Smooth muscle cell of the umbilical artery (primary cell): Measurements from ENCODE around the gene RFT1. TPM values are rescaled to one million over a fixed set of nuclear protein-coding genes. Genes with fewer than 3 reads are reported as not detected.

Experiments used
- total RNA-seq: library from RNA; depleted of rRNA; stranded (reverse); fragments of >200 nt; gene quantifications from 2 replicates; pipeline ENCODE4 v1.2.3, GENCODE V29; 2014

Gene RFT1, protein sequence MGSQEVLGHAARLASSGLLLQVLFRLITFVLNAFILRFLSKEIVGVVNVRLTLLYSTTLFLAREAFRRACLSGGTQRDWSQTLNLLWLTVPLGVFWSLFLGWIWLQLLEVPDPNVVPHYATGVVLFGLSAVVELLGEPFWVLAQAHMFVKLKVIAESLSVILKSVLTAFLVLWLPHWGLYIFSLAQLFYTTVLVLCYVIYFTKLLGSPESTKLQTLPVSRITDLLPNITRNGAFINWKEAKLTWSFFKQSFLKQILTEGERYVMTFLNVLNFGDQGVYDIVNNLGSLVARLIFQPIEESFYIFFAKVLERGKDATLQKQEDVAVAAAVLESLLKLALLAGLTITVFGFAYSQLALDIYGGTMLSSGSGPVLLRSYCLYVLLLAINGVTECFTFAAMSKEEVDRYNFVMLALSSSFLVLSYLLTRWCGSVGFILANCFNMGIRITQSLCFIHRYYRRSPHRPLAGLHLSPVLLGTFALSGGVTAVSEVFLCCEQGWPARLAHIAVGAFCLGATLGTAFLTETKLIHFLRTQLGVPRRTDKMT
- total RNA-seq = 12.8 and 17.8 TPM in 2 replicates

GRCh38 chr3:53130179-53131061 lies at the start of gene RFT1:
Gene RFT1 (minus strand): TSS chr3:53130435. CDS start chr3:53130400, 35 bp downstream.

GRCh38 chr3:53160660-53161449 lies 30.6 kb upstream of the RFT1 start, which contains the start of gene PRKCD:
Gene PRKCD (plus strand): TSS chr3:53161209. CDS start chr3:53178423, 17,214 bp downstream.

DNA sequence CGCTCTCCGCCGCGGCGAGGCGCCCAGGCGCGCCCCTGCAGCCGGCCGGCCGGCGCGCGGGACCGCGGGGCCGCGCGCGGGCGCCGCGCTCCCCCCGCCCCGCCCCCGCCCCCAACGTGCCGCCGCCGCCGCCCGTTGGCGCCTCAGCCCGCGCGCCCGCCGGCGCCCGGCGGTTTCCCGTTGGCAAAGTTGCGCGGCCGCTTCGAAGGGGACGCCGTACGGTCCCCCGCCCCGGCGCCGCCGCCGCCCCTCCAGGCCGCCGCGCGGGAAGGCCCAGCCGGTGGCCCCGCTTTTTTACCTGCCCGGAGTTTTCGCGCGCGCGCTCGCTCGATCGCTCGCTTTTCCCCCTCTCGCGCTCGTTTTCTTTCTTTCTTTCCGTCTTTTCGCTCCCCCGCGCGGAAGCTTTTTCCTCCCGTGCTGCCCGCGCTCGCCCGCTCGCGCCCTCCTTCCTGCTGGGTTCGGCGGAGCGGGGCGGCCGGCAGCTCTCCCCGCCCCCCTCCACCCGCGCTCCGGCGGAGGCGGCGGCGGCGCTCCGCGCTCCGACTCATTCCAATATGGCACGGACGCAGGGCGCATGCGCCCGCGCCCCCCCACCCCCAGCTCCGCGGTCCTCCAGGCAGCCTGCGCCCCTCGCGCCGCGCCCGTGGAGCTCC lies 84.6 kb downstream of the RFT1 start, which contains the start of gene SFMBT1:
SFMBT1 (minus strand) TSS at position 556 of the 653 bp plus-strand sequence. CDS start 76,945 bp downstream, outside the sequence.

Other genes with a start within 250 kb of the RFT1 start
- 19.9 and 21.0 TPM in 2 replicates for gene STIMATE, start 232.9 kb downstream of the RFT1 start, total RNA-seq
- 3.3 and 6.4 TPM in 2 replicates for gene SFMBT1, start 84.4 kb downstream of the RFT1 start, total RNA-seq
- 1.8 and 6.6 TPM in 2 replicates for gene PRKCD, start 30.8 kb upstream of the RFT1 start, total RNA-seq
- gene TKT, start 125.6 kb upstream of the RFT1 start, total RNA-seq = 241 and 391 TPM in 2 replicates
- 10.7 and 13.8 TPM in 2 replicates for gene DCP1A, start 217.1 kb upstream of the RFT1 start, total RNA-seq